GM12892 (cell line): Measurements from ENCODE around the gene DENND1A.

Experiments
- POLR2A ChIP-seq: IDR thresholded peaks from 2 replicates; pipeline ENCODE4 v1.6.1; 2011; ENCODE audit warnings: low read depth, low read length, control low read depth
- POLR2AphosphoS5 ChIP-seq: IDR thresholded peaks from 2 replicates; pipeline ENCODE4 v1.6.1; 2011; ENCODE audit warnings: low read depth, low read length, control low read depth

- no peak for TF ChIP-seq POLR2A
- TF ChIP-seq POLR2AphosphoS5, result no peak
Observed at GRCh38 chr9:123402981-123403509, 526.9 kb downstream of the DENND1A start.
